ENCODE measurements around the gene ACTN4. TPM values are rescaled to one million over a fixed set of nuclear protein-coding genes. Genes with fewer than 3 reads are reported as not detected.

ACTN4 gene
- total and polyA plus RNA-seq, 2 experiments from 2014 or later = 68.9 to 427 TPM

GRCh38 chr19:38736413-38737280 lies 89.2 kb downstream of the ACTN4 start (continued):
- TF ChIP-seq ZNF462 (CRISPR knock-in tag; IDR thresholded peaks at IDR 0.05) = no peak

GRCh38 chr19:38737281-38737865 lies 89.9 kb downstream of the ACTN4 start:
- no peak for DNase-seq (ENCODE audit: low spot score)
- H3K27ac Mint-ChIP-seq = no peak overlapping the region
- TF ChIP-seq EZH2 (IDR thresholded peaks at IDR 0.05; ENCODE audit: low read depth, unreplicated experiment) (no peak), CTCF (conservative IDR thresholded peaks at IDR 0.05; ENCODE audit: low read depth in 2 of 2) (no peak), JUNB (IDR thresholded peaks at IDR 0.05; ENCODE audit: unreplicated experiment) (no peak), ETS1 (IDR thresholded peaks at IDR 0.05) (no peak), REST (IDR thresholded peaks at IDR 0.05; ENCODE audit: unreplicated experiment) (no peak), CREB1 (CRISPR knock-in tag; IDR thresholded peaks at IDR 0.05; ENCODE audit: low read depth) (no peak), STAT1 (IDR thresholded peaks at IDR 0.05; ENCODE audit: unreplicated experiment) (no peak), POLR2AphosphoS5 (IDR thresholded peaks at IDR 0.05; ENCODE audit: low read depth) (no peak), NANOG (IDR thresholded peaks at IDR 0.05; ENCODE audit: borderline replicate concordance) (no peak)

More at GRCh38 chr19:38737281-38737865, 89.9 kb downstream of the ACTN4 start:
- Mint-ChIP-seq H3K4me3 (peak overlapping the region; percentile 33; the same call in 1 of the 3 replicates), H3K4me1 (peaks cover 12% of the 10 kb centered on the region), H3K9me3 (no peaks in the 10 kb centered on the region; the same call in 1 of the 3 replicates), H3K36me3 (ENCODE audit: low read depth) (peaks cover 9% of the 10 kb centered on the region), H3K27me3 (ENCODE audit: insufficient read depth, low read depth, poor library complexity) (peaks cover 36% of the 10 kb centered on the region)
- H2AFZ ChIP-seq = no peak overlapping the region
- no peaks in the 10 kb centered on the region for H4K20me1 ChIP-seq (replicated peaks; ENCODE audit: insufficient read depth)
- H3K9me2 ChIP-seq (ENCODE audit: insufficient read depth) = no peaks in the 10 kb centered on the region
- peaks cover 10% of the 10 kb centered on the region for H3K27me3 ChIP-seq (ENCODE audit: insufficient read depth)
- no peaks in the 10 kb centered on the region for H3K36me3 ChIP-seq (ENCODE audit: insufficient read depth)
- H3K4me2 ChIP-seq = peak overlapping the region; percentile 67; the same call in 1 of the 2 replicates
- H3K79me2 ChIP-seq (replicated peaks; ENCODE audit: insufficient read depth) = no peaks in the 10 kb centered on the region
- peaks cover 13% of the 10 kb centered on the region for H3K4me1 ChIP-seq (ENCODE audit: insufficient read depth)
- no peak overlapping the region for H3K27ac ChIP-seq (ENCODE audit: low read depth)
- H3K4me3 ChIP-seq = peak overlapping the region; percentile 61; the same call in 1 of the 2 replicates
- H3F3A ChIP-seq (replicated peaks; ENCODE audit: low read depth) = no peaks in the 10 kb centered on the region; the same call in 1 of the 2 replicates
- peak; percentile 1; the same call in 1 of the 3 replicates for ATAC-seq

Measured in GM23338 (cell line).